DMS53 treated with DMSO at 0.1 percent for 48 hours (cell line): Measurements from ENCODE around the gene BANF1.

ENCODE experiments used
- DNase-seq: peaks from one replicate; lab custom pipeline; 2025; ENCODE audit not compliant: unreplicated experiment; lab: John Stamatoyannopoulos, UW

BANF1 gene

GRCh38 chr11:66037327-66037726 is 35.0 kb downstream of the BANF1 start:
- no peak for DNase-seq

GRCh38 chr11:66039765-66040164 is 37.5 kb downstream of the BANF1 start:
- no peak for DNase-seq

GRCh38 chr11:66042227-66042995 is 40.1 kb downstream of the BANF1 start:
- DNase-seq, result no peak

GRCh38 chr11:66042996-66043906 is 40.9 kb downstream of the BANF1 start:
- DNase-seq, result no peak

- DNase-seq, result no peak
These were observed 42.5 kb downstream of the BANF1 start for GRCh38 chr11:66044757-66045156.

GRCh38 chr11:66045177-66045639 is 42.9 kb downstream of the BANF1 start:
- DNase-seq, result peak; percentile 64

- DNase-seq, result no peak
These were observed 44.6 kb downstream of the BANF1 start for GRCh38 chr11:66046901-66047300.

- no peak for DNase-seq
These were observed 45.5 kb downstream of the BANF1 start for GRCh38 chr11:66047541-66048365.

GRCh38 chr11:66048547-66049323 is 46.4 kb downstream of the BANF1 start, which contains the start of gene GAL3ST3:
TSS of gene GAL3ST3 (minus strand) at chr11:66049161. CDS start at chr11:66045415, 3,746 bp downstream.
- DNase-seq, result no peak

- no peak for DNase-seq
These were observed 48.4 kb downstream of the BANF1 start for GRCh38 chr11:66050581-66051231.

GRCh38 chr11:66051371-66051765 is 49.1 kb downstream of the BANF1 start:
- no peak for DNase-seq

GRCh38 chr11:66051766-66052663 is 49.7 kb downstream of the BANF1 start, which contains the start of gene SF3B2:
TSS of gene SF3B2 (plus strand) at chr11:66052364. CDS start at chr11:66052385, 21 bp downstream.
- peak; percentile 97 for DNase-seq

GRCh38 chr11:66052664-66052982 is 50.3 kb downstream of the BANF1 start:
- DNase-seq, result no peak
